COLO668 (cell line): ENCODE results near the gene FAM72A.
"Not testable (repeated sequence)": the region's sequence is repeated elsewhere in the genome, so short reads cannot be mapped to it uniquely, and the experiment has no call there.

Experiments
- DNase-seq: peaks from one replicate; lab custom pipeline; 2025; ENCODE audit not compliant: unreplicated experiment; lab: John Stamatoyannopoulos, UW

FAM72A gene

GRCh38 chr1:206169794-206170193 is 32.8 kb downstream of the FAM72A start:
- not testable (repeated sequence) for DNase-seq

- DNase-seq: not testable (repeated sequence)
Measured at GRCh38 chr1:206167350-206168029, 35.1 kb downstream of the FAM72A start.

DNA sequence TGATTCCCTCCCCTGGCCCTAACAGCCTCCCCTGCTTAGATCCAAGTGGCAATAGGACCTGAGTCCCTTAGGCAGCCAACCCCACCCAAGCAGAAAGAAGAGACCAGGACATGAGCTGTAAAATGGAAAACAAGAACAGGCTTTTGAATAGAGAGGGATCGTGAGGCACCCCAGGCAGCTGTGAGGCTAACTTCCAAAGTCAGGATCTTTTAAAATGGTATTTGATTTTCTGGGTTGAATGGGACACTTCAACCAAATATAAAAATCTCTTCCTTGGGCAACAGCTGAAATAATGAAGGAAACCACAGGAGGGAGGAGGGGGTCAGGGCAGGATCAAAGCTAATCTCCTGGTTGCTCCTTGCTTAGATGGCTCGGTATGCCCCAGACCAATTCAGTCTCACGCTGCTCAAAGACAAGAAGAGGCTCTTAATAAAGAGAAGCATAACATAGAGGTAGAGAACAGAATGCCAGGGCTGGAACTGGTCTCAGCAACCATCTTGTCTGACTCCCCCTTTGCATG is 56.8 kb downstream of the FAM72A start:
- no peak for DNase-seq

GRCh38 chr1:206144605-206145004 is 58.0 kb downstream of the FAM72A start:
- peak; percentile 33 for DNase-seq

DNA sequence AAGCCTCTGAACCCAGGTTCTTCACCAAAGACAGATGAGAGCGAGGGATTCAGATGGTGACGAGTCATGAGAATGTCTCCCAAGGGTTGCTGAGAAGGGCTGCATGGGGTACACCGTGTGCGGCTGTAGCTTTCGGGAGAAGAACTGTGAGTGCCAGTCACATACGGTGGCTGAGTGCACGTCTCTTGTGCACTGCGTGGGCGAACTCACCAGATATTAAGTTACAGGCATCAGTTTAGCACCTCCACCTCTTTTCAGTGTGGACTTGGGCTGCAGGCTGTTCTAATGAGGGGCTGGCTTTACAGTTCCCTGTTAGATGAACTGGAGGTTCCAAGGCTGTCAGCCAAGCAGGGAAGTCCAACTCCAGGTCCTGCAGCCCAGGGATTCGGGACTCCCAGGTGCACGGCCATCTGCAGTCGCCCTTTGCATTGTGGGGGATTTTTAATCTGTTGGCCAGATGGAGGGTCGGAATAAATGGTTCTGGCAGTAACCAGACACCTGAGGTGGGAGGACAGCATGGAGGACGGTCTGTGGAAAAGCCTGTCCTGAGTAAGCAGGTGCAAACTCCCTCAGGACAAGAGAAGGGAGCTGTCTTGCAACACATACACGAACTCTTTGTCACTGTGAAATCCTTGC is 59.0 kb downstream of the FAM72A start:
- DNase-seq: peak; percentile 60

- no peak for DNase-seq
Measured at GRCh38 chr1:206142770-206143169, 59.9 kb downstream of the FAM72A start.

DNA sequence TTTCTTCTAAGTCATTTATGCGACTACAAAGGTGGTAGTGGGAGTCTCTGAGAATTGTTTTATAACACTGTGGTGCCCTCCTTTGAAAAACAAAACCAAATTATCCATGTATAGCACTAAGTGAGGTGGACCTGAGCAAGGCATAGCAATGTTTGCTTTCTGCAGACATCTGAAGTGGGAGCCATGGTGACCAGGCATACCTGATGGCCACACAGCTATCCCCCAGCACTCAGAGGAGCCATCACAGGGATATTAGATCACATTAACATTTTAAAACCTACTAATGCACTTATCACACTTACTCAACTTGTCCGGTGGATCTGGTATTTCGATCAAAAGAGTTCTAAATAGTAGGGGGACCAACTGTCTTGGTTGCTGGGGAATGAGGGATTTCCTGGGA is 60.6 kb downstream of the FAM72A start:
- DNase-seq: peak; percentile 44

DNA sequence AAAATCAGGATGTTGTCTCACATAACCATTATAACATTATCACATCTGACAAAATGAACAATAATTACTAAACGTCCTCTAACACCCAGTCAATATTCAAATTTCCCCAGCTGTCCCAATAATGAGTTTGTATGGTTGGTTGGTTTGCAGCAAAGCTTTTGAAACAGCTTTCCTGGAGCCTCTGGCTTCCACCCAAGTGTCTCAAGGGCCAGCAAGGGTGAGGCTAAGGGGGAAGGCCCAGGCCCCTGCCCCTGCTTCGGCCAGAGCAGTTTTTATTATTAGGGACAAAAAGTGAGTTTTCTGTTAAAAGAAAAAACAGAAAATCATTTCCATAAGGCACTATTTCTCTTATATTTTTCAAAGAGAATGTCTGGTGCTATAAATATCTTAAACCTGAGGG is 66.4 kb downstream of the FAM72A start:
- DNase-seq: no peak
